GM18511 (cell line): ENCODE data around the gene POLD4.
"Not testable (repeated sequence)": the region's sequence is repeated elsewhere in the genome, so short reads cannot be mapped to it uniquely, and the experiment has no call there.

Experiments
- ATAC-seq: cut with Tn5 transposase; IDR thresholded peaks from one replicate; pipeline ENCODE4 v1.9.1; 2021; ENCODE audit warnings: mild to moderate bottlenecking, moderate library complexity; ENCODE audit not compliant: unreplicated experiment

The POLD4 gene

GRCh38 chr11:67353317-67354074 lies at the start of gene POLD4:
Gene POLD4, minus strand, starts transcription at chr11:67353546. Its CDS starts 147 bp downstream, at chr11:67353399.
- peak; percentile 79 for ATAC-seq

- ATAC-seq = not testable (repeated sequence)
These were observed 49.7 kb upstream of the POLD4 start for GRCh38 chr11:67403085-67403484.

- ATAC-seq = not testable (repeated sequence)
These were observed 49.0 kb upstream of the POLD4 start for GRCh38 chr11:67402192-67402839.

- ATAC-seq = peak; percentile 67
These were observed 48.3 kb upstream of the POLD4 start, which contains the start of gene PPP1CA for GRCh38 chr11:67401495-67402191. Gene PPP1CA, minus strand, starts transcription at chr11:67401858. Its CDS starts 76 bp downstream, at chr11:67401782.

- peak; percentile 23 for ATAC-seq
These were observed 47.7 kb upstream of the POLD4 start for GRCh38 chr11:67400942-67401494.

GRCh38 chr11:67400251-67400941 lies 47.0 kb upstream of the POLD4 start:
- ATAC-seq = no peak

GRCh38 chr11:67398661-67399563 lies 45.6 kb upstream of the POLD4 start:
- no peak for ATAC-seq

- no peak for ATAC-seq
These were observed 44.8 kb upstream of the POLD4 start for GRCh38 chr11:67397986-67398660.

- ATAC-seq = no peak
These were observed 44.2 kb upstream of the POLD4 start for GRCh38 chr11:67397536-67397935.

- ATAC-seq = no peak
These were observed 43.4 kb upstream of the POLD4 start for GRCh38 chr11:67396587-67397389.

GRCh38 chr11:67396259-67396581 lies 42.9 kb upstream of the POLD4 start:
- no peak for ATAC-seq

GRCh38 chr11:67395555-67396258 lies 42.4 kb upstream of the POLD4 start:
- ATAC-seq = no peak

- ATAC-seq = no peak
These were observed 40.6 kb upstream of the POLD4 start for GRCh38 chr11:67393990-67394389.

GRCh38 chr11:67393437-67393836 lies 40.1 kb upstream of the POLD4 start:
- no peak for ATAC-seq

GRCh38 chr11:67392183-67392715 lies 38.9 kb upstream of the POLD4 start:
- peak; percentile 25 for ATAC-seq

GRCh38 chr11:67391304-67392182 lies 38.2 kb upstream of the POLD4 start, which contains the start of gene RAD9A:
Gene RAD9A, plus strand, starts transcription at chr11:67391986. Its CDS starts 59 bp downstream, at chr11:67392045.
- peak; percentile 78 for ATAC-seq

- ATAC-seq = no peak
These were observed 37.6 kb upstream of the POLD4 start for GRCh38 chr11:67390947-67391303.
